Measurements from ENCODE around the gene ZNF341. TPM values are rescaled to one million over a fixed set of nuclear protein-coding genes. Genes with fewer than 3 reads are reported as not detected.

Gene ZNF341
- 1.4 and 1.7 TPM in 2 replicates for total RNA-seq

DNA sequence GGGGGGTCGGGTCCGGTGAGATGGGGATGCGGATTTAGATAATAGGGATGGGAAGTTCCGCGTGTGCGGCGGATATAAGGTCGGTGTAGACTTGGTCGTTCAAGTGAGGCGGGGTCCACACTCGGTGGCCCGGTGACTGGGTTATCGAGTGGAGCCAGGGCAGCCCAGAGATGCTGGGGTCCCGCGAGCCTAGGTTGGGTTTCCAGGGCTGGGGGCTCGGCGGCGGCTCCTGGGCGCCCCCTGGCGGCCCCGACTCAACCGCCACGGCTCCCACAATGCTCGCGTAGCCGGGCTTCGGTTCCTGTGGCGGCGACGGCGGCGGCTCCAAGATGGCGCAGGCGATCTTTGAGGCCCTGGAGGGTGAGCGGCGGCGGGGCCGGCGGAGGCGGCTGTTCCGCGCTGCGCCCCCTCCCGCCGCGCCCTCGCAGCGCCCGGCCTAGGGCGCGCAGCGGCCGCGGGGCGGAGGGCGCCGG is at the start of gene ZNF341:
TSS of gene ZNF341 (plus strand) at position 304 of the 473 bp plus-strand sequence. CDS start at position 330, 26 bp downstream.

GRCh38 chr20:33686100-33686983 is 45.5 kb upstream of the ZNF341 start, which contains the start of gene E2F1:
Gene E2F1 (minus strand): TSS chr20:33686385. CDS start chr20:33686264, 121 bp downstream.

DNA sequence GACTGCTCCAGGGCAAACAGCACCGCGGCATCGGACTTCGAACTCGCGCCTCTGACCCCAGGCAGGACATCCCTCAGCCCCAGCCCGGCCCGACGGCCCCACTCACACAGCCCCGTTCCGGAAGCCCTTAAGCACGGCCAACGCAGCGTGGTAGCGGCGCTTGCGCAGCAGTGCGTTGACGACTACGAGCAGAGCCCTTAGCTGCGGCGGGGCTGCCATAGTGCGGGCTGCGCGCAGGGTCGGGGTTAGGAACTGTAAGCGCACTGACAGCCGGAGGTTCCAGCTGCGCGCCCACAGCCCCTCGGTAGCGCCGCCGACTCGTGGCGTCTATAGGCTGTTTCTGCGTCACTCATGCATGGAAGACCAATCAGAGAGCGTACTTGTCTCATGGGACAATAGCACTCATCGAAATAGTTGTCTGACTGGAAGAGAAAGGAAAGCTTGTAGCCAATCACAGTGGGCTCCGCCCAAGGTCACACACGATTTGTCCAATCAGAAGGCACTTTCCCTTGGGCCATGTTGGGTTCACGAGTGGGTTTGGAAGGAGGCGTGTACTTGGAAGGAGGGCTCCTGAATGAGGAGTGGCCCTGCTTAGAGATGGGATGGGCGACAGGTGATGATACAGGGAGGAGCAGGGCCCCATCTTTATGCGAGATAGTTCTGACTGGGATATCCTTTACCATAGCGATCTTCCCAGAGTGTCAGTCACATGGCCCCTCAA is 11.6 kb upstream of the ZNF341 start, which contains the start of gene PXMP4:
TSS of gene PXMP4 (minus strand) at position 322 of the 721 bp plus-strand sequence. CDS start at position 219, 103 bp downstream.

DNA sequence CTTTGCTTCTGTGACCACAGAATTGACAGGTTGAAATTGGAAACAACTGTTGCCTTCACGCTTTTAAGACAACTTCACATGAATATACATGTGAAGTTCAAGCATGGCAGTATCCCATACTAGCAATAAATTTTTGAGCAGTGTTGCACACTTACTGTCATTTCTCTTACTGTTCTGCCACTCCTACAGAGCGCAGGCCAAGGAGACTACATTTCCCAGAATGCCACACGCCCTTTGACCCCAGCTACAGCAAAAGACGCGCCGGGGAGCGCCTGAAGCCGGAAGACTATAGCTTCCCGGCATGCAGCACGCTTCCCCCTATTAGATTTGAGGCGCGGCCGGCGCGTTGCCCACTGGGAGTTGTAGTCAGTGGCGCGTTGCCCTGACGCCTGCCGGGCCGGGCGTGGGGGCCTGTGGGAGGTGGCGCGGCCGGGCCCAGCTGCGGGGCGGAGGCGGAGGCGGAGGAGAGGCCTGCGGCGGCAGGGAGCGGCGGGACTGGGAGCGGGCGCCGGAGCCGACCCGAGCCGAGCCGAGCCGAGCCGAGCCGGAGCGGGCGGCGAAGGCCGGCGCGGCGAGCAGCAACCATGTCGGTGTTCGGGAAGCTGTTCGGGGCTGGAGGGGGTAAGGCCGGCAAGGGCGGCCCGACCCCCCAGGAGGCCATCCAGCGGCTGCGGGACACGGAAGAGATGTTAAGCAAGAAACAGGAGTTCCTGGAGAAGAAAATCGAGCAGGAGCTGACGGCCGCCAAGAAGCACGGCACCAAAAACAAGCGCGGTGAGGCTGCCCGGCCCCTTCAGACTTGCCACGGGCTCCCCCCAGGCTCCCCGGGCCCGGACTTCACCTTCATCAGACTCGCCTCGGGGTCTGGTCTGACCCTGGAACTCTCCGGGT is 79.3 kb downstream of the ZNF341 start, which contains the start of gene CHMP4B:
TSS of gene CHMP4B (plus strand) at position 464 of the 891 bp plus-strand sequence. CDS start at position 585, 121 bp downstream.

Other genes with a start within 250 kb of the ZNF341 start
- gene CBFA2T2, start 241.9 kb upstream of the ZNF341 start, total RNA-seq, result 10.7 and 11.9 TPM in 2 replicates
- 0.13 TPM in 1 of 2 replicates, not detected in the other for gene C20orf144, start 69.7 kb upstream of the ZNF341 start, total RNA-seq
- gene ACTL10, start 65.1 kb upstream of the ZNF341 start, total RNA-seq, result 1.7 and 2.1 TPM in 2 replicates
- gene NECAB3, start 57.6 kb upstream of the ZNF341 start, total RNA-seq, result 11.6 and 14.1 TPM in 2 replicates
- gene E2F1, start 45.6 kb upstream of the ZNF341 start, total RNA-seq, result 2.0 and 3.4 TPM in 2 replicates
- 4.7 and 8.9 TPM in 2 replicates for gene PXMP4, start 11.7 kb upstream of the ZNF341 start, total RNA-seq
- 42.4 and 57.4 TPM in 2 replicates for gene CHMP4B, start 79.4 kb downstream of the ZNF341 start, total RNA-seq